ENCODE data around the gene EFHD2.
"Not testable (repeated sequence)": the region's sequence is repeated elsewhere in the genome, so short reads cannot be mapped to it uniquely, and the experiment has no call there.

Gene EFHD2

GRCh38 chr1:15454256-15454655 is 44.6 kb downstream of the EFHD2 start:
- DNase-seq: no peak

- no peak for DNase-seq
Observed at GRCh38 chr1:15455522-15455921, 45.8 kb downstream of the EFHD2 start.

GRCh38 chr1:15456313-15456954 is 46.7 kb downstream of the EFHD2 start, which contains the start of gene CELA2A:
TSS of gene CELA2A (plus strand) at chr1:15456732. CDS start at chr1:15456754, 22 bp downstream.
- DNase-seq: no peak

- DNase-seq: no peak
Observed at GRCh38 chr1:15457585-15457984, 47.9 kb downstream of the EFHD2 start.

GRCh38 chr1:15458388-15458787 is 48.7 kb downstream of the EFHD2 start:
- DNase-seq: not testable (repeated sequence)

- no peak for DNase-seq
Observed at GRCh38 chr1:15459771-15460707, 50.4 kb downstream of the EFHD2 start.

- DNase-seq: no peak
Observed at GRCh38 chr1:15460708-15461095, 51.0 kb downstream of the EFHD2 start.

- DNase-seq: not testable (repeated sequence)
Observed at GRCh38 chr1:15463064-15463800, 53.5 kb downstream of the EFHD2 start.

- not testable (repeated sequence) for DNase-seq
Observed at GRCh38 chr1:15463926-15464322, 54.2 kb downstream of the EFHD2 start.

GRCh38 chr1:15465674-15466073 is 56.0 kb downstream of the EFHD2 start:
- DNase-seq: no peak

GRCh38 chr1:15466955-15467625 is 57.4 kb downstream of the EFHD2 start:
- not testable (repeated sequence) for DNase-seq

GRCh38 chr1:15468145-15468544 is 58.5 kb downstream of the EFHD2 start:
- no peak for DNase-seq

- DNase-seq: no peak
Observed at GRCh38 chr1:15469361-15469760, 59.7 kb downstream of the EFHD2 start.

GRCh38 chr1:15469821-15470448 is 60.2 kb downstream of the EFHD2 start:
- DNase-seq: not testable (repeated sequence)

GRCh38 chr1:15471067-15471466 is 61.4 kb downstream of the EFHD2 start:
- not testable (repeated sequence) for DNase-seq

GRCh38 chr1:15471723-15472122 is 62.0 kb downstream of the EFHD2 start:
- not testable (repeated sequence) for DNase-seq

GRCh38 chr1:15472587-15472986 is 62.9 kb downstream of the EFHD2 start:
- DNase-seq: no peak

- DNase-seq: no peak
Observed at GRCh38 chr1:15475752-15476314, 66.1 kb downstream of the EFHD2 start, which contains the start of gene CELA2B. TSS of gene CELA2B (plus strand) at chr1:15476104. CDS start at chr1:15476126, 22 bp downstream.

- no peak for DNase-seq
Observed at GRCh38 chr1:15476927-15477326, 67.2 kb downstream of the EFHD2 start.

GRCh38 chr1:15477646-15478212 is 68.0 kb downstream of the EFHD2 start:
- no peak for DNase-seq
